ENCODE measurements around the gene ANK3. TPM values are rescaled to one million over a fixed set of nuclear protein-coding genes. Genes with fewer than 3 reads are reported as not detected.

The ANK3 gene
- polyA plus RNA-seq, 1 donor (not counting 4 experiments of a cell fraction or from before 2014, with no cell fraction given), result 8.3 TPM

GRCh38 chr10:60338786-60339185 lies 50.9 kb downstream of the ANK3 start:
- no peaks in the 10 kb centered on the region for H3K27me3 ChIP-seq (ENCODE audit: control insufficient read depth, extremely low read depth, insufficient read depth, low read length)
- no peaks in the 10 kb centered on the region for H4K20me1 ChIP-seq (ENCODE audit: control insufficient read depth, extremely low read depth, insufficient read depth, low read length)
- no peak overlapping the region for H3K4me3 ChIP-seq (ENCODE audit: control insufficient read depth in 2 of 3, extremely low read depth in 1 of 3, insufficient read depth in 2 of 3, low read depth in 1 of 3, low read length in 3 of 3)
- no peak overlapping the region for H2AFZ ChIP-seq (ENCODE audit: control insufficient read depth, low read length)
- no peaks in the 10 kb centered on the region for H3K79me2 ChIP-seq (ENCODE audit: control insufficient read depth, insufficient read depth, low read length)
- no peaks in the 10 kb centered on the region for H3K4me1 ChIP-seq (ENCODE audit: control insufficient read depth, extremely low read depth, insufficient read depth, low read length)
- DNase-seq (ENCODE audit: low read depth, low spot score) (no peak), FAIRE-seq (no peak)
- H3K4me2 ChIP-seq (ENCODE audit: control insufficient read depth, extremely low read depth, insufficient read depth, low read depth, low read length), result no peak overlapping the region
- no peak overlapping the region for H3K27ac ChIP-seq (ENCODE audit: control insufficient read depth, insufficient read depth, low read length)
- TF ChIP-seq EZH2 (IDR thresholded peaks at IDR 0.05; ENCODE audit: low read length) (no peak), CTCF (optimal IDR thresholded peaks at IDR 0.05 in 1 of 3, IDR thresholded peaks at IDR 0.05 in 1 of 3, conservative IDR thresholded peaks at IDR 0.05 in 1 of 3; ENCODE audit: extremely low read depth in 1 of 3, insufficient read depth in 2 of 3, low read length in 3 of 3) (no peak)
- no peak overlapping the region for H3K9ac ChIP-seq (ENCODE audit: control insufficient read depth, extremely low read depth, insufficient read depth, low read length)
- H3K9me3 ChIP-seq (ENCODE audit: control insufficient read depth, low read depth, low read length), result no peaks in the 10 kb centered on the region
- H3K36me3 ChIP-seq (ENCODE audit: control insufficient read depth in 2 of 2, extremely low read depth in 1 of 2, insufficient read depth in 2 of 2, low read length in 2 of 2), result no peaks in the 10 kb centered on the region
- no peaks in the 10 kb centered on the region for H3K9me1 ChIP-seq (ENCODE audit: control insufficient read depth, extremely low read depth, insufficient read depth, low read length)
- dilution Hi-C loops (cut with MboI; ENCODE audit: extremely low pct_ligation_motif_present, low sequenced_read_pairs), result no loop called here

DNA sequence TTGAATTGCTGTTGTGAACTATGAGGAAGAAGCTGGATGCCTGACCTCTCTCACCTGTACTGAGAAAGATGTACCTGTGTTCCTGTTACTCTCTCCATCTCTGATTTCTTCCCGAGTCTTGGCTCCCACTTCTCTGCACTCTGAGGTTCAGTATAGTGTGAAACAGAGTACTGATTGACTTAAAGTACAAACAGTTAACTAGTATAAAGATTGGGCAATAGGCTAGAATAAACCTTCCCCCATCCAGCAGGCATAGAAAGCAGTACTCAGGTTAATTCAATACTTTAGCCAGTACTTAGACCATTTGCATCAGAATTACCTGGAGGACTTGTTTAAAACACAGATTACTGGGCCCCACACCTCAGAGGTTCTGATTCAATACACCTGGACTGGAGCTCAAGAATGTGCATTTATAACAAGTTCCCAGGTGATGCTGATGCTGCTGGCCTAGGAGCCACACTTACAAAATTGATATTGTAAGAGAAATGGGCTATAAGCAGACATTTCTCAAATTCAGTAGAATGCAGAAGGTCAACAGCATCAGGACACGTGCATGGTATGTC lies 51.6 kb downstream of the ANK3 start:
- FAIRE-seq, result no peak
- H3K9me3 ChIP-seq (ENCODE audit: control insufficient read depth, low read depth, low read length), result no peaks in the 10 kb centered on the region
- no peak overlapping the region for H3K4me3 ChIP-seq (ENCODE audit: control insufficient read depth in 2 of 3, extremely low read depth in 1 of 3, insufficient read depth in 2 of 3, low read depth in 1 of 3, low read length in 3 of 3)
- no peak for TF ChIP-seq EZH2 (IDR thresholded peaks at IDR 0.05; ENCODE audit: low read length)
- no peak for TF ChIP-seq CTCF (optimal IDR thresholded peaks at IDR 0.05 in 1 of 3, IDR thresholded peaks at IDR 0.05 in 1 of 3, conservative IDR thresholded peaks at IDR 0.05 in 1 of 3; ENCODE audit: extremely low read depth in 1 of 3, insufficient read depth in 2 of 3, low read length in 3 of 3)
- no peak overlapping the region for H3K27ac ChIP-seq (ENCODE audit: control insufficient read depth, insufficient read depth, low read length)
- dilution Hi-C loops (cut with MboI; ENCODE audit: extremely low pct_ligation_motif_present, low sequenced_read_pairs), result no loop called here
- DNase-seq (ENCODE audit: low read depth, low spot score), result no peak
- no peaks in the 10 kb centered on the region for H3K79me2 ChIP-seq (ENCODE audit: control insufficient read depth, insufficient read depth, low read length)
- H3K36me3 ChIP-seq (ENCODE audit: control insufficient read depth in 2 of 2, extremely low read depth in 1 of 2, insufficient read depth in 2 of 2, low read length in 2 of 2), result no peaks in the 10 kb centered on the region
- H3K9ac ChIP-seq (ENCODE audit: control insufficient read depth, extremely low read depth, insufficient read depth, low read length), result no peak overlapping the region
- no peak overlapping the region for H2AFZ ChIP-seq (ENCODE audit: control insufficient read depth, low read length)
- H3K9me1 ChIP-seq (ENCODE audit: control insufficient read depth, extremely low read depth, insufficient read depth, low read length), result no peaks in the 10 kb centered on the region
- no peaks in the 10 kb centered on the region for H3K4me1 ChIP-seq (ENCODE audit: control insufficient read depth, extremely low read depth, insufficient read depth, low read length)
- no peaks in the 10 kb centered on the region for H3K27me3 ChIP-seq (ENCODE audit: control insufficient read depth, extremely low read depth, insufficient read depth, low read length)
- no peaks in the 10 kb centered on the region for H4K20me1 ChIP-seq (ENCODE audit: control insufficient read depth, extremely low read depth, insufficient read depth, low read length)
- no peak overlapping the region for H3K4me2 ChIP-seq (ENCODE audit: control insufficient read depth, extremely low read depth, insufficient read depth, low read depth, low read length)

Measured in keratinocyte (primary cell).